RWPE1 (cell line): Measurements from ENCODE around the gene MAPK8IP3.
A peak's percentile ranks its signal among the peaks of the same experiment; 100 is the strongest.

Experiments
- CTCF ChIA-PET: fragments of 350-600 bp; sonication (Branson Sonifier 250); formaldehyde crosslinking; extraction: SDS; loops from one replicate; lab custom pipeline; 2021; lab: Yijun Ruan, JAX
- POLR2A ChIA-PET: fragments of 400-600 bp; formaldehyde crosslinking; extraction: SDS; loops from one replicate; lab custom pipeline; 2020; ENCODE audit warnings: antibody characterized with exemption; ENCODE audit not compliant: low non-redundant PET; lab: Yijun Ruan, JAX
- DNase-seq: peaks from one replicate; pipeline ENCODE4 v3.0.0; 2012; ENCODE audit warnings: low spot score
- H3K27ac ChIP-seq: fragments of 450-650 bp; 2 replicates; pipeline ENCODE4 v1.5.1; 2017
- TF ChIP-seq, protein P1 (sequence below): fragments of 450-650 bp; conservative IDR thresholded peaks from 2 replicates; pipeline ENCODE4 v1.5.1; 2017; ENCODE audit warnings: low read depth, mild to moderate bottlenecking

Gene MAPK8IP3

DNA sequence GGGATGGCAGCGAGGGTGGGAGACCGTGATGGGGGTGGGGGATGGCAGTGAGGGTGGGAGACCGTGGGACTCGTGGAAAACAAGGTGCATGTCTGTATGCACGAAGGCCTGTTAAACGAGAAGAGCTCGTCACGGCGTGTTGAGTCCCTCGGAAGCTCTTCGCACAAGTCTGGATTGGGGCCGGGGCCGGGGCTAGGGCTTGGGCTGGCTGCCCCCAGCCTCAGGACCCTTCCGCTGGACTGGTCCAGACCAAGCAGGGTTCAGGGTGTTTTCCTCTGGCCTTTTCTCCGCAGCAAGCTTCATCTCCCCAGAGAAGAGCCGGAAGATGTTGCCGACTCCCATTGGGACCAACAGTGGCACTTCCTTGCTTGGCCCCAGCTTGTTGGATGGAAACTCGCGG lies 35.6 kb upstream of the MAPK8IP3 start:
- ChIA-PET CTCF (no interaction called here), POLR2A (no interaction called here)
- DNase-seq = no peak
- TF ChIP-seq, protein P1, sequence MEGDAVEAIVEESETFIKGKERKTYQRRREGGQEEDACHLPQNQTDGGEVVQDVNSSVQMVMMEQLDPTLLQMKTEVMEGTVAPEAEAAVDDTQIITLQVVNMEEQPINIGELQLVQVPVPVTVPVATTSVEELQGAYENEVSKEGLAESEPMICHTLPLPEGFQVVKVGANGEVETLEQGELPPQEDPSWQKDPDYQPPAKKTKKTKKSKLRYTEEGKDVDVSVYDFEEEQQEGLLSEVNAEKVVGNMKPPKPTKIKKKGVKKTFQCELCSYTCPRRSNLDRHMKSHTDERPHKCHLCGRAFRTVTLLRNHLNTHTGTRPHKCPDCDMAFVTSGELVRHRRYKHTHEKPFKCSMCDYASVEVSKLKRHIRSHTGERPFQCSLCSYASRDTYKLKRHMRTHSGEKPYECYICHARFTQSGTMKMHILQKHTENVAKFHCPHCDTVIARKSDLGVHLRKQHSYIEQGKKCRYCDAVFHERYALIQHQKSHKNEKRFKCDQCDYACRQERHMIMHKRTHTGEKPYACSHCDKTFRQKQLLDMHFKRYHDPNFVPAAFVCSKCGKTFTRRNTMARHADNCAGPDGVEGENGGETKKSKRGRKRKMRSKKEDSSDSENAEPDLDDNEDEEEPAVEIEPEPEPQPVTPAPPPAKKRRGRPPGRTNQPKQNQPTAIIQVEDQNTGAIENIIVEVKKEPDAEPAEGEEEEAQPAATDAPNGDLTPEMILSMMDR = no peak
- no peak overlapping the region for H3K27ac ChIP-seq

DNA sequence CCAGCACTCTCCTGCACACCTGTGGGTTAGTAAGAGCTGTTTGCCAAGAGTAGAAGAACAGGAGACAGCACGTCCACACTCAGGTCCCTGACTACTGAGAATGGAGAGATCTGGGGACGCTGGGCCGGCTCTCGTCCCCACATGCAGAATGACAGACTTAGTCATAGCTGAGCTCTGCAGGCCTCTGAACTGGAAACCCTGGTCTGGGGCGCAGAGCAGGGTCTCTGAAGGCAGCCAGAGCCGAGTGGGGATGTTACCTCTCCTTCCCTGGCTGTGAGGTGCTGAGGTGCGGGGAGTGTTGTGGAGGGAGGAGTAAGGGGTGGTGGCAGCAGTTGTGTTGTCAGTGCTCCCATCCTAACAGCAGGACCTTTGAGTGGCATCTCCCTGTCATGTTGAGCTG lies 35.1 kb upstream of the MAPK8IP3 start:
- DNase-seq = no peak
- TF ChIP-seq, protein P1 = no peak
- H3K27ac ChIP-seq = no peak overlapping the region
- CTCF ChIA-PET = no interaction called here
- POLR2A ChIA-PET = no interaction called here

DNA sequence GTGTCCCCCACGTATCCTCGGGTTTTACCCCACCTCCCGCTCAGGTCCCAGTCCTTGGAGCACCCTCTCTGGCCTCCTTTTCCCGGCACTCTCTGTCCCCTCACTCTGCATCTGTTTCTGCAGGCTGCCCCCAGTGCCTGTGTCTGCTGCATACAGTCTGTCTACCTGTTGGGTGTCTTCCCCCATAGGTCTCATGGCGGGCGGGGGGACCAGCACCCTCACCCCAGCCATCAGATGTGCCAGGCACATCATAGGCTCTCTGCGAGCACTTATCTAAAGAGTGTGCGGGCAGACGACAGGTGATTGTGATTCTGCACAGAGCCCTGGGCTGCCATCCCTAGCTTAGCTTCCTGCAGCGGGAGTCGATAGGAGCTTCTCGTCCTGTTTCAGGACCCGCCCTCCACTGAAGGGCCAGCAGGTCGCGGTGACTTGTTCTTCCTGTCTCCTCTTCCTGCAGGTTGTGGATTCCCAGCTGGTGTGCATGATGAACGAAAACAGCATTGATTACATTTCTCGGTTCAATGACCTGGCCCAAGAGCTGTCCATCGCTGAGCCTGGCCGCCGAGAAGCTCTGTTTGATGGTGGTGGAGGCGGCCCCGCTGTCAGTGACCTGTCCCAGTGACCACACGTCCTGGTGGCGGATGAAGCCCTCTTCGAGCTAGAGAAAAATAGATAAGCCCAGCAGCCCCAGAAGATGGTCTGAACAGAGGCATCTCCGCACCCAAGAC lies 32.4 kb upstream of the MAPK8IP3 start:
- no peak for DNase-seq
- no peak overlapping the region for H3K27ac ChIP-seq
- ChIA-PET POLR2A (no interaction called here), CTCF (no interaction called here)
- TF ChIP-seq, protein P1 = no peak

DNA sequence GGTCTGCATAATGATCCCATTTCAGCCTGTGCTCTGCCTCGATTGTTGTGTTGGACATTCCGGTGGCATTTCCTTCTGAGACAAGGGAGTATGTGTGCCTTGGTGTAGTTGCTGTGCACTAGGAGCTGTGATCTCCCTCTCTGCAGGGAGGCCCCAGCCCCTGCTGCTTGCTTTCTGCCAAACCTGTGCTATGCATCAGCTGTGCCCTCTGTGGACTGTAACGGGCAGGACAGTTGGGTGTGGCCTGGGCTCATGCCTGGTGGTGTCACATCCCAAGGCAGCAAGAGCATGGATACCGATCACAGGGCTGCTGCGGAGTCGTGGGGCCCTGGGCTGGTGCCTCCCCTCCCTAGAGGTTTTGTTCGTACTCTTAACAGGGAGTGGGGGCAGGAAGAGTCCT lies 31.7 kb upstream of the MAPK8IP3 start:
- POLR2A ChIA-PET = no interaction called here
- no peak for DNase-seq
- CTCF ChIA-PET = no interaction called here
- peak overlapping the region; percentile 10; the same call in 1 of the 2 replicates for H3K27ac ChIP-seq
- TF ChIP-seq, protein P1 = no peak

DNA sequence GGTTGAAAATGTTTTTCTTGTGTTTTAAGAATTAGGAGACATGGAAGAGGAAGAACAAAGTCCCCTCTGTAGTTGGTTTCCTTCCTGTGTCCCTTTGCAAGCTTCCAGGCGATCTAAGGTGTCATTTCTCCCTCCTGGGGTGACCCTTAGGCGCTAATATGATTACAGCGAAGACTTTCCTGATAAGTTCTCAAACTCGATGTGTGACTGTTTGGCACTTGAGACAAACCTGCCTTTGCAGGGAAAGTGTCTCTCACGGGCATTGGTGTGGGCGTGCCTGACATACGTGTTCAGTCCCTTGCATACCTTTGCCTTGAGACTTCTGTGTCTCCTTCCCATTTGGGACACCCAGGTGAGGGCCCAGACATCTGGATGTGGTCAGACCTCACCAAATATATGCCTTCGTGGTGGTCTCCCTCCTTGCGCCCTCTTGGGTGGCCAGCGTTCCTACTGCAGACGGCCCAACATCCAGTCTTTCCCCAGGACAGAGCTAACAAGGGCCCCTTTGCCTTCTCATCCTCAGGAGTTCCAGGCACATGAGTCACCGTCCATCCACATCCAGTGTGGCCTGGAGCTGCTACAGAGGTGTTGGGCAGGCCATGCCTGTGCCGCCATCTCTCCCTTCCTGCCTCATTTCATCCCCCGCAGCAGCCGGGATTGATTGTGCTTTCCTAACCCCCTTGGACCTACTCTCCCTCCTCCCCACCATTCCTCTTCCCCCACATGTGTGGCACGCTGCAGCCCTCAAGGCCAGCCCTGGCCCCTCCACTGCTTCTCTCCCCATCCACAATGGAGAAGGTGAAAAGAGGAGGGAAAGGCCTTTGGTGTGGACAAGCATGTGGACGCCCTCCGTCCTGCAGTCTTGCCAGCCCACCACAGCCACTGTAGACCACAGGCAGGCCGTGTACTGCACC lies 31.0 kb upstream of the MAPK8IP3 start:
- peak overlapping the region; percentile 10 for H3K27ac ChIP-seq
- TF ChIP-seq, protein P1 = no peak
- ChIA-PET CTCF (interaction anchor here (0.6 kb wide), 1 partner anchor 8 kb away, joined by 3 read pairs; no protein-coding TSS in a partner anchor), POLR2A (no interaction called here)
- peak; percentile 65 for DNase-seq

DNA sequence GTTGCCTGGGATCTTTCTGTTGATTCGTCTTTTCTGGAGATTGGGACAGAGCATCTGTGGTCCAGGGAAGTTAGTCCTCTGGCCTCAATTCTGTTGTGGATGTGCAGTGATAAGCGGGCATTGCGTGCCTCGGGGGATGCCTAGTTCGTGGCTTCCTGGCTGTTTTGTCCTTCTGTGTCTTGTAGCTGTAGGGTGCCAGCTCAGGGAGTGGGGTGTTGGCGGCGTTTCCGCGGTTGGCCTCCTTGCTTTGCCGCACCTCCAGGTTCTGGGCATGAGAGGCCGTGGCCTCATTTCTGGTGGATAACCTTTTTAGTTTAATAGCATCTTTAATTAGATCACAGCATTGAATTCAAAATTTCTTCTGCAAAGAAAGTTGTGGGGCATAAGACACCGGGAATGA lies 29.3 kb upstream of the MAPK8IP3 start:
- peak overlapping the region; percentile 89 for H3K27ac ChIP-seq
- TF ChIP-seq, protein P1 = no peak
- no peak for DNase-seq
- CTCF ChIA-PET = interaction anchor here (0.6 to 1.3 kb wide), 2 partner anchors 12 to 29 kb away, joined by 3 to 5 read pairs; partner anchors contain the start of gene MAPK8IP3
- POLR2A ChIA-PET = no interaction called here
